Activated naive CD4-positive, alpha-beta T cell treated with anti-CD3 and anti-CD28 coated beads, Interleukin-2, amount 50 U/mL, for 24 hours (primary cell): Measurements from ENCODE around the gene RCVRN.

ENCODE experiments used
- H3K27ac Mint-ChIP-seq: one replicate; pipeline ENCODE4 v1.8.0; 2021; ENCODE audit warnings: mild to moderate bottlenecking, mixed read lengths
- H3K27me3 Mint-ChIP-seq: one replicate; pipeline ENCODE4 v1.8.0; 2021; ENCODE audit warnings: mixed read lengths
- H3K36me3 Mint-ChIP-seq: one replicate; pipeline ENCODE4 v1.8.0; 2021; ENCODE audit warnings: mixed read lengths
- H3K4me1 Mint-ChIP-seq: one replicate; pipeline ENCODE4 v1.8.0; 2021; ENCODE audit warnings: mixed read lengths
- H3K4me3 Mint-ChIP-seq: one replicate; pipeline ENCODE4 v1.8.0; 2021; ENCODE audit warnings: mild to moderate bottlenecking, mixed read lengths
- H3K9me3 Mint-ChIP-seq: one replicate; pipeline ENCODE4 v1.8.0; 2021; ENCODE audit warnings: mixed read lengths

RCVRN gene

GRCh38 chr17:9855036-9855435, 50.0 kb downstream of the RCVRN start:
- no peak overlapping the region for H3K27ac Mint-ChIP-seq
- H3K4me3 Mint-ChIP-seq = no peak overlapping the region
- H3K27me3 Mint-ChIP-seq = peaks cover 3% of the 10 kb centered on the region
- H3K9me3 Mint-ChIP-seq = peaks cover 5% of the 10 kb centered on the region
- no peaks in the 10 kb centered on the region for H3K4me1 Mint-ChIP-seq
- no peaks in the 10 kb centered on the region for H3K36me3 Mint-ChIP-seq

- Mint-ChIP-seq H3K4me3 (no peak overlapping the region), H3K4me1 (no peaks in the 10 kb centered on the region), H3K27ac (no peak overlapping the region), H3K27me3 (peaks cover 3% of the 10 kb centered on the region), H3K9me3 (peaks cover 5% of the 10 kb centered on the region), H3K36me3 (no peaks in the 10 kb centered on the region)
Measured at GRCh38 chr17:9854255-9854654, 50.8 kb downstream of the RCVRN start.

GRCh38 chr17:9850151-9850550, 54.9 kb downstream of the RCVRN start:
- H3K9me3 Mint-ChIP-seq = no peaks in the 10 kb centered on the region
- peaks cover 4% of the 10 kb centered on the region for H3K27me3 Mint-ChIP-seq
- H3K4me1 Mint-ChIP-seq = no peaks in the 10 kb centered on the region
- no peak overlapping the region for H3K4me3 Mint-ChIP-seq
- H3K27ac Mint-ChIP-seq = no peak overlapping the region
- H3K36me3 Mint-ChIP-seq = no peaks in the 10 kb centered on the region
